SK-N-MC (cell line): ENCODE measurements around the gene HMCES.
"Not testable (repeated sequence)": the region's sequence is repeated elsewhere in the genome, so short reads cannot be mapped to it uniquely, and the experiment has no call there.

ENCODE experiments used
- EZH2 ChIP-seq: fragments of 200-600 bp; sonication (generic); IDR thresholded peaks from one replicate; pipeline ENCODE4 v1.6.1; 2017; ENCODE audit warnings: antibody characterized with exemption
- POLR2AphosphoS5 ChIP-seq: IDR thresholded peaks from 2 replicates; pipeline ENCODE4 v1.6.1; 2012; ENCODE audit warnings: mild to moderate bottlenecking, low read depth, low read length, borderline replicate concordance

DNA sequence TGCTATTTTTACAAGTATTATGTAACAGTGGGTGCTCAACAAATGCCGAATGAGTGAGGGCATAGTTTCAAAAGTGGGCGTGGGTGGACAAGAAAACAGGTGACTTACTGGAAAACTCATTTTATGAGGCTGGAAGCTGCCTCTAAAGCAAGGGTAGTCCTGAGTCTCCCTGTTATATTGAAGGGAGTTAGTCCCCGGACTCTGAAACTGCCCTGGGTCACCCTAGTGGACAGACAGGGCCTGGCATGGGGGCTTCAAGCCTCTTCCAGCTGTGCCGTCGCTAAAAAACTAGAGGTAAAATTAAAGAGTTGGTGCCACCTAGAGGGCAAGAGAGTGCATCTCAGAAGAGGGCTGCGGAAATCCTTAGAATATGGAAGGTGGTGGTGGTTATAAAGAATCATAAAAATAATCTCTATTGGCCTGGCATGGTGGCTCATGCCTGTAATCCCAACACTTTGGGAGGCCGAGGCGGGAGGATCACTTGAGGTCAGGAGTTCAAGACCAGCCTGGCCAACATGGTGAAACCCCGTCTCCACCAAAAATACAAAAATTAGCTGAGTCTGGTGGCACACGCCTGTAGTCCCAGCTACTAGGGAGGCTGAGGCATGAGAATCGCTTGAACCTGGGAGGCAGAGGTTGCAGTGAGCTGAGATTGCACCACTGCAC, 32.9 kb upstream of the HMCES start:
- TF ChIP-seq POLR2AphosphoS5, EZH2: not testable (repeated sequence)
